A549 (cell line): ENCODE results near the gene UTS2R. TPM values are rescaled to one million over a fixed set of nuclear protein-coding genes. Genes with fewer than 3 reads are reported as not detected.

Experiments used
- ATAC-seq, 2 experiments: fragments of 200-7000 bp in 1 of 2; fragments of >200 bp in 1 of 2; cut with Nextera tagmentation in 1 of 2; cut with Tn5 transposase in 1 of 2; 3 replicates each; pipeline versions ENCODE4 v1.8.0 to v1.9.1; 2018 to 2020; ENCODE audit warnings: mild to moderate bottlenecking in 1 of 2, moderate library complexity in 1 of 2
- CTCF ChIA-PET: fragments of 300-600 bp; sonication (Branson Sonifier 250); formaldehyde crosslinking; extraction: SDS; loops from one replicate; lab custom pipeline; 2021; ENCODE audit warnings: antibody characterized with exemption, inconsistent platforms; lab: Yijun Ruan, JAX
- POLR2A ChIA-PET: fragments of 350-600 bp; formaldehyde crosslinking; extraction: SDS; loops from one replicate; lab custom pipeline; 2021; ENCODE audit warnings: antibody characterized with exemption, inconsistent platforms; lab: Yijun Ruan, JAX
- DNase-seq, 2 experiments: peaks; one replicate each; pipeline versions ENCODE4 v3.0.0 to v3.0.0-alpha.2; 2011 to 2016; ENCODE audit warnings: low read depth in 1 of 2, low spot score in 1 of 2
- FAIRE-seq: peaks from 2 replicates; lab custom pipeline; 2011; peaks lifted over from hg19 to GRCh38; lab: Jason Lieb, UNC
- H3K27ac ChIP-seq, 2 experiments: fragments of >200 bp; sonication (Bioruptor Twin); formaldehyde crosslinking; 3 replicates each; pipeline ENCODE4 v1.5.1; 2016 to 2017
- H3K4me1 ChIP-seq: fragments of >200 bp; sonication (Bioruptor Twin); formaldehyde crosslinking; 3 replicates; pipeline ENCODE4 v1.6.1; 2016
- H3K4me2 ChIP-seq: fragments of >200 bp; sonication (Bioruptor Twin); formaldehyde crosslinking; 3 replicates; pipeline ENCODE4 v1.6.1; 2016
- H3K4me3 ChIP-seq: fragments of >200 bp; sonication (Bioruptor Twin); formaldehyde crosslinking; 3 replicates; pipeline ENCODE4 v1.5.1; 2016
- H3K9me3 ChIP-seq: fragments of >200 bp; sonication (Bioruptor Twin); formaldehyde crosslinking; 3 replicates; pipeline ENCODE4 v1.6.1; 2016
- BCL3 ChIP-seq: fragments of >200 bp; sonication (Bioruptor Twin); formaldehyde crosslinking; IDR thresholded peaks from 3 replicates; pipeline ENCODE4 v1.6.1; 2016
- CBX2 ChIP-seq: fragments of 200-600 bp; sonication (generic); IDR thresholded peaks from 2 replicates; pipeline ENCODE4 v1.6.1; 2016; ENCODE audit warnings: low read depth, mild to moderate bottlenecking, borderline replicate concordance
- CEBPB ChIP-seq, 2 experiments: fragments of >200 bp in 1 of 2; sonication (Bioruptor Twin) in 1 of 2; formaldehyde crosslinking in 1 of 2; IDR thresholded peaks; 2 replicates each; pipeline ENCODE4 v1.6.1; 2012 to 2016
- CHD4 ChIP-seq: fragments of 200-600 bp; sonication (generic); IDR thresholded peaks from 2 replicates; pipeline ENCODE4 v1.6.1; 2016; ENCODE audit warnings: antibody characterized with exemption, mild to moderate bottlenecking, borderline replicate concordance
- CTCF ChIP-seq: fragments of >200 bp; sonication (Bioruptor Twin); formaldehyde crosslinking; IDR thresholded peaks from 3 replicates; pipeline ENCODE4 v1.5.1; 2016
- EHMT2 ChIP-seq: fragments of 200-600 bp; sonication (generic); IDR thresholded peaks from 2 replicates; pipeline ENCODE4 v1.6.1; 2016; ENCODE audit warnings: antibody characterized with exemption, low read depth, mild to moderate bottlenecking, moderate library complexity
- EP300 ChIP-seq, 2 experiments: fragments of >200 bp; sonication (Bioruptor Twin); formaldehyde crosslinking; IDR thresholded peaks; 2 replicates in 1 of 2; 3 replicates in 1 of 2; pipeline ENCODE4 v1.6.1; 2016 to 2017
- FOSL2 ChIP-seq, 2 experiments: fragments of 450-650 bp in 1 of 2; fragments of >200 bp in 1 of 2; sonication (Bioruptor Twin) in 1 of 2; formaldehyde crosslinking; IDR thresholded peaks; 2 replicates each; pipeline versions ENCODE4 v1.5.0 to v1.6.1; 2016 to 2020; ENCODE audit warnings: mild to moderate bottlenecking in 1 of 2, moderate library complexity in 1 of 2
- FOXS1 ChIP-seq: fragments of 250-450 bp; sonication (Bioruptor Pico); IDR thresholded peaks from 2 replicates; pipeline ENCODE4 v1.5.0; 2020; ENCODE audit warnings: mild to moderate bottlenecking, moderate library complexity
- HDAC2 ChIP-seq: fragments of 200-600 bp; sonication (generic); IDR thresholded peaks from 2 replicates; pipeline ENCODE4 v1.6.1; 2016
- HMGXB4 ChIP-seq: fragments of 250-450 bp; sonication (Bioruptor Pico); IDR thresholded peaks from 2 replicates; pipeline ENCODE4 v1.5.0; 2021; ENCODE audit warnings: mild to moderate bottlenecking, moderate library complexity, borderline replicate concordance
- HOXB5 ChIP-seq: fragments of 250-450 bp; sonication (Bioruptor Pico); IDR thresholded peaks from 2 replicates; pipeline ENCODE4 v1.5.0; 2020; ENCODE audit warnings: mild to moderate bottlenecking, moderate library complexity
- NR3C1 ChIP-seq: fragments of >200 bp; sonication (Bioruptor Twin); formaldehyde crosslinking; IDR thresholded peaks from 3 replicates; pipeline ENCODE4 v1.6.1; 2017
- POLR2AphosphoS2 ChIP-seq: conservative IDR thresholded peaks from 2 replicates; pipeline ENCODE4 v1.6.1; 2012; ENCODE audit warnings: low read length, improper control_type of control experiment, inconsistent platforms
- SMC3 ChIP-seq: fragments of >200 bp; sonication (Bioruptor Twin); formaldehyde crosslinking; IDR thresholded peaks from 3 replicates; pipeline ENCODE4 v1.6.1; 2018; ENCODE audit warnings: inconsistent platforms
- TFCP2L1 ChIP-seq: fragments of 250-450 bp; sonication (Bioruptor Pico); IDR thresholded peaks from 2 replicates; pipeline ENCODE4 v1.5.0; 2021; ENCODE audit warnings: mild to moderate bottlenecking
- TP53 ChIP-seq: fragments of 250-450 bp; sonication (Bioruptor Pico); IDR thresholded peaks from 2 replicates; pipeline ENCODE4 v1.5.0; 2021; ENCODE audit warnings: mild to moderate bottlenecking, moderate library complexity
- ZFP36 ChIP-seq: fragments of 450-650 bp; IDR thresholded peaks from 2 replicates; pipeline ENCODE4 v1.6.1; 2014; ENCODE audit warnings: borderline replicate concordance; ENCODE audit not compliant: partially characterized antibody
- WGBS: methylation state at CpG from one replicate; pipeline ENCODE4 v1.1.6; 2017; ENCODE audit errors: missing lambda C conversion rate; 5-methylcytosine and 5-hydroxymethylcytosine counted together
- polyA plus RNA-seq, 4 experiments: library from polyadenylated mRNA; depleted of rRNA in 3 of 4; stranded (reverse); fragments of >200 nt; fragmentation: RNase III in 1 of 4; extraction: RNeasy Plus Mini Kit Qiagen cat#74134 plus additional on column Dnase treatment in 1 of 4; gene quantifications; 2 replicates in 3 of 4; 3 replicates in 1 of 4; pipeline ENCODE4 v1.2.3, GENCODE V29; 2011 to 2017
- TF ChIP-seq, protein P1 (sequence below): fragments of 200-600 bp; sonication (generic); IDR thresholded peaks from 2 replicates; pipeline ENCODE4 v1.6.1; 2016; ENCODE audit warnings: antibody characterized with exemption, mild to moderate bottlenecking, moderate library complexity
- TF ChIP-seq, protein P2 (sequence below): fragments of 150-350 bp; IDR thresholded peaks from 2 replicates; pipeline ENCODE4 v1.6.1; 2014; ENCODE audit warnings: low read depth, mild to moderate bottlenecking, low read length

UTS2R gene
- polyA plus RNA-seq, 2 of the 4 experiments (the other 2 are of a cell fraction): not detected

- TF ChIP-seq EP300 (IDR thresholded peaks at IDR 0.05): no peak
- TF ChIP-seq TFCP2L1 (CRISPR knock-in tag): no peak
- TF ChIP-seq ZFP36: no peak
- no peak for TF ChIP-seq CBX2
- TF ChIP-seq NR3C1: no peak
- TF ChIP-seq BCL3: no peak
These were observed 14.7 kb upstream of the UTS2R start (continued) for GRCh38 chr17:82356845-82357355.

DNA sequence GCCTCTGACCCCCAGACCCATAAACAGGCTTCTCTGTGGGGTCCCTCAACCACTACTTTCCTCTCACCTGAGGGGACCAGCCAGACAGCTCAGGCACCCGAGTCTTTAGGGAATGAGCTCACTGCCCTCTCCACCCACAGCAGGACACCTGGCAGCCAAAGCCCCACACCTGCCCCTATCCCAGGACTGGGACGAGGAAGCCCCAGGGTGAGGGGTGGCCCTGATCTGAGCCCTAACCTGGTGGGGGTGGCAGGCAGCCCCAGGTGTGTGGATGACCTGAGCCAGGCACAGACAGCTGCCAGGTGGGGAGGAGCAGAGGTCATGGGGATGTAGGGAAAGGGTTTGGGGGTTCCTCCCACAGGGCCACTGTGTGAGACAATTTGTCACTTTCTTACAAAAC is 14.2 kb upstream of the UTS2R start:
- ChIA-PET CTCF (interaction anchor here (0.7 to 5.8 kb wide), 12 partner anchors 8 to 197 kb away, joined by 3 to 44 read pairs (median 4); no protein-coding TSS in a partner anchor), POLR2A (interaction anchor here (0.5 kb wide), 1 partner anchor 53 kb away, joined by 4 read pairs; no protein-coding TSS in a partner anchor)
- Histone ChIP-seq H3K4me3 (no peak overlapping the region), H3K4me2 (no peak overlapping the region), H3K27ac (no peak overlapping the region), H3K9me3 (no peaks in the 10 kb centered on the region), H3K4me1 (peaks cover 18% of the 10 kb centered on the region)
- no peak for TF ChIP-seq CTCF
- TF ChIP-seq HOXB5 (CRISPR knock-in tag): no peak
- TF ChIP-seq TP53 (CRISPR knock-in tag): no peak
- TF ChIP-seq FOSL2 (IDR thresholded peaks at IDR 0.05): no peak
- no peak for TF ChIP-seq FOSL2 (CRISPR knock-in tag; IDR thresholded peaks at IDR 0.05)
- TF ChIP-seq EHMT2: no peak
- no peak for TF ChIP-seq POLR2AphosphoS2
- TF ChIP-seq CHD4: no peak
- no peak for TF ChIP-seq HDAC2
- TF ChIP-seq, protein P1, sequence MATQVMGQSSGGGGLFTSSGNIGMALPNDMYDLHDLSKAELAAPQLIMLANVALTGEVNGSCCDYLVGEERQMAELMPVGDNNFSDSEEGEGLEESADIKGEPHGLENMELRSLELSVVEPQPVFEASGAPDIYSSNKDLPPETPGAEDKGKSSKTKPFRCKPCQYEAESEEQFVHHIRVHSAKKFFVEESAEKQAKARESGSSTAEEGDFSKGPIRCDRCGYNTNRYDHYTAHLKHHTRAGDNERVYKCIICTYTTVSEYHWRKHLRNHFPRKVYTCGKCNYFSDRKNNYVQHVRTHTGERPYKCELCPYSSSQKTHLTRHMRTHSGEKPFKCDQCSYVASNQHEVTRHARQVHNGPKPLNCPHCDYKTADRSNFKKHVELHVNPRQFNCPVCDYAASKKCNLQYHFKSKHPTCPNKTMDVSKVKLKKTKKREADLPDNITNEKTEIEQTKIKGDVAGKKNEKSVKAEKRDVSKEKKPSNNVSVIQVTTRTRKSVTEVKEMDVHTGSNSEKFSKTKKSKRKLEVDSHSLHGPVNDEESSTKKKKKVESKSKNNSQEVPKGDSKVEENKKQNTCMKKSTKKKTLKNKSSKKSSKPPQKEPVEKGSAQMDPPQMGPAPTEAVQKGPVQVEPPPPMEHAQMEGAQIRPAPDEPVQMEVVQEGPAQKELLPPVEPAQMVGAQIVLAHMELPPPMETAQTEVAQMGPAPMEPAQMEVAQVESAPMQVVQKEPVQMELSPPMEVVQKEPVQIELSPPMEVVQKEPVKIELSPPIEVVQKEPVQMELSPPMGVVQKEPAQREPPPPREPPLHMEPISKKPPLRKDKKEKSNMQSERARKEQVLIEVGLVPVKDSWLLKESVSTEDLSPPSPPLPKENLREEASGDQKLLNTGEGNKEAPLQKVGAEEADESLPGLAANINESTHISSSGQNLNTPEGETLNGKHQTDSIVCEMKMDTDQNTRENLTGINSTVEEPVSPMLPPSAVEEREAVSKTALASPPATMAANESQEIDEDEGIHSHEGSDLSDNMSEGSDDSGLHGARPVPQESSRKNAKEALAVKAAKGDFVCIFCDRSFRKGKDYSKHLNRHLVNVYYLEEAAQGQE: no peak
- TF ChIP-seq HMGXB4 (CRISPR knock-in tag): no peak
- TF ChIP-seq, protein P2, sequence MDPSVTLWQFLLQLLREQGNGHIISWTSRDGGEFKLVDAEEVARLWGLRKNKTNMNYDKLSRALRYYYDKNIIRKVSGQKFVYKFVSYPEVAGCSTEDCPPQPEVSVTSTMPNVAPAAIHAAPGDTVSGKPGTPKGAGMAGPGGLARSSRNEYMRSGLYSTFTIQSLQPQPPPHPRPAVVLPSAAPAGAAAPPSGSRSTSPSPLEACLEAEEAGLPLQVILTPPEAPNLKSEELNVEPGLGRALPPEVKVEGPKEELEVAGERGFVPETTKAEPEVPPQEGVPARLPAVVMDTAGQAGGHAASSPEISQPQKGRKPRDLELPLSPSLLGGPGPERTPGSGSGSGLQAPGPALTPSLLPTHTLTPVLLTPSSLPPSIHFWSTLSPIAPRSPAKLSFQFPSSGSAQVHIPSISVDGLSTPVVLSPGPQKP: no peak
- TF ChIP-seq SMC3: no peak
- TF ChIP-seq FOXS1: no peak
- no peak for TF ChIP-seq CEBPB (IDR thresholded peaks at IDR 0.05)
- ATAC-seq (no peak), FAIRE-seq (no peak), DNase-seq (no peak)
- 38% methylated on average over 1 of the region's 2 CpGs for whole genome bisulfite sequencing
